Calu3 (cell line): ENCODE results near the gene WDR37. TPM values are rescaled to one million over a fixed set of nuclear protein-coding genes. Genes with fewer than 3 reads are reported as not detected.
"Not testable (repeated sequence)": the region's sequence is repeated elsewhere in the genome, so short reads cannot be mapped to it uniquely, and the experiment has no call there.

Experiments
- Bru-seq: library from RNA; stranded (reverse); fragments of 400-500 nt; gene quantifications from one replicate; lab custom pipeline; 2021; lab: Mats Ljungman, UMichigan
- BruChase-seq, 2 experiments: library from RNA; stranded (reverse); fragments of 400-500 nt; gene quantifications; one replicate each; lab custom pipeline; 2021; lab: Mats Ljungman, UMichigan
- BruUV-seq: library from RNA; stranded (reverse); fragments of 400-500 nt; replicated peaks from 2 replicates; lab custom pipeline; 2021; lab: Mats Ljungman, UMichigan
- CTCF ChIA-PET: fragments of 300-600 bp; sonication (Branson Sonifier 250); formaldehyde crosslinking; loops from one replicate; lab custom pipeline; 2022; ENCODE audit warnings: antibody characterized with exemption; lab: Charles Lee
- DNase-seq: peaks from one replicate; pipeline ENCODE4 v3.0.0; 2022
- H3K27ac Mint-ChIP-seq: one replicate; pipeline ENCODE4 v1.8.0; 2022; ENCODE audit warnings: mixed read lengths; ENCODE audit not compliant: unreplicated experiment
- H3K27me3 Mint-ChIP-seq: one replicate; pipeline ENCODE4 v1.8.0; 2022; ENCODE audit warnings: mixed read lengths; ENCODE audit not compliant: unreplicated experiment
- H3K36me3 Mint-ChIP-seq: one replicate; pipeline ENCODE4 v1.8.0; 2022; ENCODE audit warnings: mild to moderate bottlenecking, moderate library complexity, mixed read lengths; ENCODE audit not compliant: insufficient read depth, unreplicated experiment
- H3K4me1 Mint-ChIP-seq: one replicate; pipeline ENCODE4 v1.8.0; 2022; ENCODE audit warnings: mild to moderate bottlenecking, low read depth, mixed read lengths; ENCODE audit not compliant: unreplicated experiment
- H3K4me3 Mint-ChIP-seq: one replicate; pipeline ENCODE4 v1.8.0; 2022; ENCODE audit warnings: mild to moderate bottlenecking, low read depth, moderate library complexity, mixed read lengths; ENCODE audit not compliant: unreplicated experiment
- H3K9me3 Mint-ChIP-seq: one replicate; pipeline ENCODE4 v1.8.0; 2022; ENCODE audit warnings: low read depth, mixed read lengths; ENCODE audit not compliant: unreplicated experiment
- intact Hi-C: fragments of 100-400 bp; cut with micrococcal nuclease; formaldehyde crosslinking; loops from one replicate; pipeline ENCODE4 v1.10.0; 2022; ENCODE audit not compliant: unreplicated experiment
- long read RNA-seq: library from polyadenylated mRNA; stranded (forward); transcript quantifications from one replicate; pipeline ENCODE4 v2.0.0, GENCODE V29; 2022
- total RNA-seq: library from RNA; stranded (reverse); gene quantifications from 2 replicates; pipeline ENCODE4 v1.2.3, GENCODE V29; 2022
- TF ChIP-seq, protein P1 (sequence below): fragments of 200-600 bp; IDR thresholded peaks from one replicate; pipeline ENCODE4 v1.8.0; 2022; ENCODE audit warnings: antibody characterized with exemption; ENCODE audit not compliant: unreplicated experiment

WDR37 gene, protein sequence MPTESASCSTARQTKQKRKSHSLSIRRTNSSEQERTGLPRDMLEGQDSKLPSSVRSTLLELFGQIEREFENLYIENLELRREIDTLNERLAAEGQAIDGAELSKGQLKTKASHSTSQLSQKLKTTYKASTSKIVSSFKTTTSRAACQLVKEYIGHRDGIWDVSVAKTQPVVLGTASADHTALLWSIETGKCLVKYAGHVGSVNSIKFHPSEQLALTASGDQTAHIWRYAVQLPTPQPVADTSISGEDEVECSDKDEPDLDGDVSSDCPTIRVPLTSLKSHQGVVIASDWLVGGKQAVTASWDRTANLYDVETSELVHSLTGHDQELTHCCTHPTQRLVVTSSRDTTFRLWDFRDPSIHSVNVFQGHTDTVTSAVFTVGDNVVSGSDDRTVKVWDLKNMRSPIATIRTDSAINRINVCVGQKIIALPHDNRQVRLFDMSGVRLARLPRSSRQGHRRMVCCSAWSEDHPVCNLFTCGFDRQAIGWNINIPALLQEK
- total RNA-seq (16.1 and 17.8 TPM in 2 replicates), Bru-seq, nascent RNA (percentile 78 among the genes with signal in this experiment), BruChase-seq, experiment 1, labeled RNA remaining after a 6-hour chase (percentile 66 among the genes with signal in this experiment), BruChase-seq, experiment 2, labeled RNA remaining after a 2-hour chase (percentile 71 among the genes with signal in this experiment)
- long read RNA-seq, full-length matches to known transcripts, result 1 of 13 reads
- long read RNA-seq, partial matches to known transcripts, result 1 of 13 reads
- long read RNA-seq, other reads (novel, unspliced or antisense), result 11 of 13 reads

DNA sequence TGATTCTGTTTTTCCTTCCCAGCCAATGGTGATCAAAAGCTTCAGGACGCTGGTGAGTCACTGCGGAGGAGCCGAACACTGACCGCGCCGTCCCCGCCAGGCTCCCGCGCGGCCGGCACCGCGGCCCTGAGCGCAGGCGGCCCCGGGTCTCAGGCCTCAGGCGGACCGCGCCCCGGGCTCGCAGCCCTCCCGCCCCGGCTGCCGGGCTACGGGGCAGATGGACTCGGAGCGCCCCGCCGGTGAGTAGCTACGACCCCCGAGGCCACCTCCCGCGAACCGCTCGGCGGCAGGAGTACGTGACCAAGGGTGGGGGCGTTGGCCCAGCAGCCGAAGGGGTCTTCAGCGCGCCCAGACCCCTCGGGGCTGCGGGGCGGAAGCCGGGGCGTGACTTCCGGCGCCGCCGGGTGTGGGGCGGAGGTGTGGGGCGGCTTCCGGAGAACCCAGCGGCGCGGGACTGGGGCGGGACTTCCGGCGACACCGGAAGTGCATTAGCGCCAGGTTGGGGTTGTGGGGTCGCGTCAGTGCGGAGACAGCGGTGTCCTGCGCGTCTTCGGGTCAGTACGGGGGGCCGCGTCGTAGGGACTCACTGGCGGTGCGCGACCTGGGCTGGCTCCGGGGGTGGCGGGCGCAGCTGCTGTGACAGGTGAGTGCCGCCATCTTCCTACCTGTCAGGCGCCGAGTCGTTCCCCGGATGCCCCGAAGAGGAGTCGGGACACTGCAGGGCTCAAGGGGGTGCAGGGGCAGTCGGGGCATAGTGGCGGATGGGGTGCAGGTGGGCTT, at the start of gene WDR37:
TSS of gene WDR37 (plus strand) at position 60 of the 780 bp plus-strand sequence. CDS start 15,771 bp downstream, outside the sequence.
- H3K9me3 Mint-ChIP-seq, result no peaks in the 10 kb centered on the region
- H3K27ac Mint-ChIP-seq, result peak within 1 kb of the TSS; percentile 86
- DNase-seq, result peak; percentile 87
- peaks cover 44% of the 10 kb centered on the region for H3K4me1 Mint-ChIP-seq
- BruUV-seq, result no TSS peak
- H3K27me3 Mint-ChIP-seq, result no peaks in the 10 kb centered on the region
- peaks cover 52% of the 10 kb centered on the region for H3K36me3 Mint-ChIP-seq
- TF ChIP-seq, protein P1, sequence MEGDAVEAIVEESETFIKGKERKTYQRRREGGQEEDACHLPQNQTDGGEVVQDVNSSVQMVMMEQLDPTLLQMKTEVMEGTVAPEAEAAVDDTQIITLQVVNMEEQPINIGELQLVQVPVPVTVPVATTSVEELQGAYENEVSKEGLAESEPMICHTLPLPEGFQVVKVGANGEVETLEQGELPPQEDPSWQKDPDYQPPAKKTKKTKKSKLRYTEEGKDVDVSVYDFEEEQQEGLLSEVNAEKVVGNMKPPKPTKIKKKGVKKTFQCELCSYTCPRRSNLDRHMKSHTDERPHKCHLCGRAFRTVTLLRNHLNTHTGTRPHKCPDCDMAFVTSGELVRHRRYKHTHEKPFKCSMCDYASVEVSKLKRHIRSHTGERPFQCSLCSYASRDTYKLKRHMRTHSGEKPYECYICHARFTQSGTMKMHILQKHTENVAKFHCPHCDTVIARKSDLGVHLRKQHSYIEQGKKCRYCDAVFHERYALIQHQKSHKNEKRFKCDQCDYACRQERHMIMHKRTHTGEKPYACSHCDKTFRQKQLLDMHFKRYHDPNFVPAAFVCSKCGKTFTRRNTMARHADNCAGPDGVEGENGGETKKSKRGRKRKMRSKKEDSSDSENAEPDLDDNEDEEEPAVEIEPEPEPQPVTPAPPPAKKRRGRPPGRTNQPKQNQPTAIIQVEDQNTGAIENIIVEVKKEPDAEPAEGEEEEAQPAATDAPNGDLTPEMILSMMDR, result no peak
- peak within 1 kb of the TSS; percentile 100 for H3K4me3 Mint-ChIP-seq
- CTCF ChIA-PET, result no interaction called here
- intact Hi-C loops, result no loop called here

DNA sequence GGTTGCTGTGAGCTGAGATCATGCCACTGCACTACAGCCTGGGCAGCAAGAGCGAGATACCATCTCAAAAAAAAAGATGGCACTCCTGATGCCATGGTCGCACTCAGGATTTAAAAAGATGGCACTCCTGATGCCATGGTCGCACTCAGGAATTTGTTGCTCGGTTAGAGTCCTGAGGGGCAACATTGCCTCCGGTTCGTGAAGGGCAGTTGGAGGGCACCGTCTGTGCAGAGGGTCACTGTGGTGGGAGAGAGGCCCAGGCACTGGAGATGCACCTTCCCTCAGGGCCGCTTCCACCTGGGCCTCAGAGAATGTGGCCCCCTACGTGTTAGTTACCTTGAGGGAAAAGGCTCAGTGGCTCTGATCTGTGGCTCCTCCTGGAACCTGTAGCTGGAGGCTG, 49.6 kb upstream of the WDR37 start:
- Mint-ChIP-seq H3K4me1 (peaks cover 12% of the 10 kb centered on the region), H3K27me3 (no peaks in the 10 kb centered on the region), H3K9me3 (no peaks in the 10 kb centered on the region), H3K27ac (no peak overlapping the region), H3K4me3 (no peak overlapping the region), H3K36me3 (peaks cover 89% of the 10 kb centered on the region)
- no TSS peak for BruUV-seq
- intact Hi-C loops, result no loop called here
- CTCF ChIA-PET, result no interaction called here
- TF ChIP-seq, protein P1, result no peak
- DNase-seq, result no peak

DNA sequence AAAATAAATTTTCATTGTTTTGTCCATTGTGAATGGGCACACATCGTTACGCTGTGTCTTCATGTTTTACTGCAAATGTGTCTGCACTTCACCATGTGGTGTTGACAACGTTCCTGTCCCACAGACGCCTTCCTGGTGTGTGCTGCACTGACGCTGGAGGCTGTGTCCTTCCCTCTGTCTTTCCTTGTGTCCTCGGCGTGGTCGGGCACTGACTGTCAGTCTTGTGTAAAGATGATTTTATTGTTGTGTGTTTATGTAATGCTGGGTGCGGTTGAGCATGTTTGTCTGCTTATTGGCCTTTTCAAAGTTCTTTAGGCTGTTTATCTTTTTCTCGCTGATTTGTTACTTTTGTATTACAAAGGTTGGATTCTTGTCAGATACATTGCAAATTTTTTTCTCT, 48.6 kb upstream of the WDR37 start:
- DNase-seq, result no peak
- intact Hi-C loops, result no loop called here
- Mint-ChIP-seq H3K4me1 (peaks cover 8% of the 10 kb centered on the region), H3K4me3 (no peak overlapping the region), H3K27ac (no peak overlapping the region), H3K27me3 (no peaks in the 10 kb centered on the region), H3K9me3 (no peaks in the 10 kb centered on the region), H3K36me3 (peaks cover 89% of the 10 kb centered on the region)
- CTCF ChIA-PET, result interaction anchor here (0.6 kb wide), 1 partner anchor 84 kb away, joined by 3 read pairs; no protein-coding TSS in a partner anchor
- TF ChIP-seq, protein P1, result no peak
- BruUV-seq, result no TSS peak

DNA sequence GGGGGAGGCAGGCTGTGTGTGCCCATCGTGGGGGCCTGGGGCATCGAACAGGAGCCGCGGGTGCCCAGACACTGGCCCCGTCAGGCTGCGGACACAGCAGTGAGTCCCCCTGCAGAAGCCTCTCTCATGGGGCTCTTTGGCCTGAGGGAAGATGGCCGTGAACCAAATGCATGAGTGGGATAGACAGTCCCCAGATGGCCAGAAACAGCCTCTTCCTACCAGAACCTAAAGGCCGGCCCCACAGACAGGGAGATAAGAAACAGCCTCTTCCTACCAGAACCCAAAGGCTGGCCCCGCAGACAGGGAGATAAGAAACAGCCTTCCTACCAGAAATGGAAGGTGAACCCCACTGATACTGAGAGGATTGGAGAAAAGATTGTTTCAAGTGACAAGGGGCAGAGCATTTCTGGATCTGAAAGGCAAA, 47.1 kb upstream of the WDR37 start:
- DNase-seq, result no peak
- Mint-ChIP-seq H3K27me3 (no peaks in the 10 kb centered on the region), H3K36me3 (peaks cover 89% of the 10 kb centered on the region), H3K27ac (no peak overlapping the region), H3K9me3 (no peaks in the 10 kb centered on the region), H3K4me3 (no peak overlapping the region), H3K4me1 (no peaks in the 10 kb centered on the region)
- no TSS peak for BruUV-seq
- intact Hi-C loops, result no loop called here
- TF ChIP-seq, protein P1, result no peak
- CTCF ChIA-PET, result no interaction called here

DNA sequence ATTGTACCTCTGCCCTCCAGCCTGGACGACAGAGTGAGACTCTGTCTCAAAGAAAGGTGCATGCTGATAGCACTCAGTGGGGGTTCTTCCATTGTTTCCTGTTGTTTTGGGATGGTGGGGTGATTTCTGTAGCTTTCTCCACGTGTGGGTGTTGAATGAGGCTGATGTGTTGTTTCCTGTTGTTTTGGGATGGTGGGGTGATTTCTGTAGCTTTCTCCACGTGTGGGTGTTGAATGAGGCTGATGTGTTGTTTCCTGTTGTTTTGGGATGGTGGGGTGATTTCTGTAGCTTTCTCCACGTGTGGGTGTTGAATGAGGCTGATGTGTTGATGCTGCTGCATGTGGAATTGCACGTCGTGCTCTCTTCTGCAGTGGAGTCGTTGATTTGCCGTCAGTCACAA, 46.2 kb upstream of the WDR37 start:
- H3K27me3 Mint-ChIP-seq, H3K4me1 Mint-ChIP-seq, CTCF ChIA-PET, intact Hi-C loops, H3K4me3 Mint-ChIP-seq, H3K9me3 Mint-ChIP-seq, DNase-seq, H3K27ac Mint-ChIP-seq, BruUV-seq: not testable (repeated sequence)
- H3K36me3 Mint-ChIP-seq, result peaks cover 91% of the 10 kb centered on the region
